Lower leg skin (tissue), 4 donors: ENCODE measurements around the gene PTPN20. TPM values are rescaled to one million over a fixed set of nuclear protein-coding genes. Genes with fewer than 3 reads are reported as not detected.
A peak's percentile ranks its signal among the peaks of the same experiment; 100 is the strongest.

ENCODE experiments used
- DNase-seq, 2 donors: peaks; one replicate each; pipeline ENCODE4 v3.0.0-alpha.2; 2019; ENCODE audit warnings: low spot score in 2 of 2
- H3K4me3 ChIP-seq: fragments of 200-600 bp; sonication (generic); 2 replicates; pipeline ENCODE4 v1.5.1; 2017; ENCODE audit warnings: mild to moderate bottlenecking, low read depth; ENCODE audit not compliant: poor library complexity, severe bottlenecking
- CTCF ChIP-seq, 3 donors: fragments of 450-650 bp; IDR thresholded peaks; one replicate each; pipeline ENCODE4 v1.5.1; 2016; ENCODE audit warnings: antibody characterized with exemption in 3 of 3, mild to moderate bottlenecking in 3 of 3, moderate library complexity in 2 of 3
- POLR2A ChIP-seq, 2 donors: fragments of 450-650 bp; IDR thresholded peaks; one replicate each; pipeline ENCODE4 v1.6.1; 2016 to 2017; ENCODE audit warnings: antibody characterized with exemption in 2 of 2, mild to moderate bottlenecking in 1 of 2, moderate library complexity in 1 of 2
- WGBS, 2 donors: methylation state at CpG; one replicate each; pipeline ENCODE4 v1.1.5; 2018; 5-methylcytosine and 5-hydroxymethylcytosine counted together
- intact Hi-C: fragments of 100-400 bp; cut with DNase I; formaldehyde crosslinking; loops from one replicate; pipeline ENCODE4 v1.15.0; 2023; ENCODE audit warnings: low total_unique reads
- total RNA-seq, 4 donors: library from RNA; depleted of rRNA; stranded (reverse); fragments of >200 nt; gene quantifications; one replicate each; pipeline ENCODE4 v1.1.0, GENCODE V29; 2016

PTPN20 gene
- total RNA-seq, 4 donors from 2014 or later, result 2.2 to 6.9 (median 6.0) TPM

GRCh38 chr10:47042199-47042473 lies 130.9 kb downstream of the PTPN20 start:
- intact Hi-C loops, result loop anchor here (10.0 kb wide), 1 partner anchor 273 kb away; no protein-coding TSS in a partner anchor
- H3K4me3 ChIP-seq, result no peak overlapping the region
- TF ChIP-seq POLR2A (IDR thresholded peaks at IDR 0.05) (no peak), CTCF (IDR thresholded peaks at IDR 0.05) (no peak)
- 77 to 87% methylated on average over 4 to 5 of the region's 5 CpGs for WGBS, 2 donors
- no peak for DNase-seq

GRCh38 chr10:47042780-47043750 lies 131.8 kb downstream of the PTPN20 start:
- no peak for DNase-seq
- intact Hi-C loops, result loop anchor here (10.0 kb wide), 1 partner anchor 272 kb away; no protein-coding TSS in a partner anchor

GRCh38 chr10:47043928-47044538 lies 132.8 kb downstream of the PTPN20 start:
- TF ChIP-seq POLR2A (IDR thresholded peaks at IDR 0.05), result no peak
- TF ChIP-seq CTCF (IDR thresholded peaks at IDR 0.05), result no peak
- no peak for DNase-seq
- whole genome bisulfite sequencing, 2 donors, result 69 to 74% methylated on average over 14 to 15 of the region's 15 CpGs
- intact Hi-C loops, result loop anchor here (10.0 kb wide), 1 partner anchor 271 kb away; no protein-coding TSS in a partner anchor
- no peak overlapping the region for H3K4me3 ChIP-seq

More at GRCh38 chr10:47042780-47043750, 131.8 kb downstream of the PTPN20 start:
- no peak overlapping the region for H3K4me3 ChIP-seq
- TF ChIP-seq CTCF (IDR thresholded peaks at IDR 0.05) (no peak), POLR2A (IDR thresholded peaks at IDR 0.05) (no peak)
- WGBS, 2 donors, result 77 to 82% methylated on average over 18 to 19 of the region's 19 CpGs

- WGBS, 2 donors, result 86 to 90% methylated on average over 2 of the region's 2 CpGs
Observed at GRCh38 chr10:47044741-47045140, 133.5 kb downstream of the PTPN20 start.

DNA sequence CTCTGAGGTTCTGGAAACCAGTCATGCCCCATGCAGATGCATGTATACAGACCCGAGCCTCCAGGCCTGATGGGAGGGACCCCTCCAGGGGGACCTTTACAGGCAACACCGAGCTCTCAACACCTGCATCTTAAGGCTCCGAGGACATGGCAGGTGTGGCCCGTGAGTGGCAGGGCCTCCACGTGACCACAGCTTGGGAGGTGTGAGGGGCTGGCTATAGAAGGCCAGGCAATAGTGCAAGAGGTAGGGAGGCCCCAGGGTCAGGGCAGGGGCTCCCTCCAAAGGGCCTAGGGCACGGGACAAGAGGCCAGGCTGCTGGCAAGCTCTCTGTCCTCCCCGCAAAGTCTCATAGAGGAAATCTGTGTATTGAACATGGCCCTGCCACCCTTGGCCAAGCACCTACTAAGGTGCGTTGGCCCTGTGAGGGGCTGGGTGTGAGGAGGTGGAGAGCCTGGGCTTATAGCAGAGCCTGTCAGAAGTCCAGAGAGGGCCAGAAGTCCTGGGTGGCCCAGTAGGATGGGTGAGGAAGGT lies 134.2 kb downstream of the PTPN20 start:
- peak in 1 of 2 donors; percentile 65 for DNase-seq
- TF ChIP-seq CTCF (IDR thresholded peaks at IDR 0.05) (no peak), POLR2A (IDR thresholded peaks at IDR 0.05) (no peak)
- intact Hi-C loops, result loop anchor here (10.0 kb wide), 1 partner anchor 269 kb away; no protein-coding TSS in a partner anchor
- 88 to 92% methylated on average over 8 of the region's 8 CpGs for WGBS, 2 donors
- H3K4me3 ChIP-seq, result no peak overlapping the region

More at GRCh38 chr10:47044741-47045140, 133.5 kb downstream of the PTPN20 start:
- intact Hi-C loops, result loop anchor here (10.0 kb wide), 1 partner anchor 270 kb away; no protein-coding TSS in a partner anchor
- no peak overlapping the region for H3K4me3 ChIP-seq
- TF ChIP-seq POLR2A (IDR thresholded peaks at IDR 0.05) (no peak), CTCF (IDR thresholded peaks at IDR 0.05) (no peak)
- DNase-seq, result no peak
